ENCODE data around the gene MROH2A.

The MROH2A gene

GRCh38 chr2:233764264-233764663 is 13.9 kb upstream of the MROH2A start:
- DNase-seq (ENCODE audit: insufficient read length, low spot score) (no peak), FAIRE-seq (no peak)

- DNase-seq (ENCODE audit: insufficient read length, low spot score), result no peak
- FAIRE-seq, result no peak
These were observed 13.4 kb upstream of the MROH2A start for GRCh38 chr2:233764761-233765160.

- FAIRE-seq (no peak), DNase-seq (ENCODE audit: insufficient read length, low spot score) (no peak)
These were observed 11.7 kb upstream of the MROH2A start for GRCh38 chr2:233766416-233766815.

GRCh38 chr2:233768076-233768475 is 10.1 kb upstream of the MROH2A start:
- DNase-seq (ENCODE audit: insufficient read length, low spot score) (no peak), FAIRE-seq (no peak)

GRCh38 chr2:233769260-233769659 is 8.9 kb upstream of the MROH2A start:
- FAIRE-seq, result no peak

GRCh38 chr2:233772153-233772552 is 6.0 kb upstream of the MROH2A start:
- FAIRE-seq, result no peak
- no peak for DNase-seq (ENCODE audit: insufficient read length, low spot score)

More at GRCh38 chr2:233769260-233769659, 8.9 kb upstream of the MROH2A start:
- no peak for DNase-seq (ENCODE audit: insufficient read length, low spot score)

- DNase-seq (ENCODE audit: insufficient read length, low spot score) (no peak), FAIRE-seq (no peak)
These were observed 5.5 kb upstream of the MROH2A start for GRCh38 chr2:233772583-233772982.

- FAIRE-seq (no peak), DNase-seq (ENCODE audit: insufficient read length, low spot score) (no peak)
These were observed 4.3 kb upstream of the MROH2A start for GRCh38 chr2:233773854-233774253.

GRCh38 chr2:233775414-233775813 is 2.7 kb upstream of the MROH2A start:
- DNase-seq (ENCODE audit: insufficient read length, low spot score) (no peak), FAIRE-seq (no peak)

GRCh38 chr2:233779722-233780121 is 1.6 kb downstream of the MROH2A start:
- DNase-seq (ENCODE audit: insufficient read length, low spot score) (no peak), FAIRE-seq (no peak)

- FAIRE-seq (no peak), DNase-seq (ENCODE audit: insufficient read length, low spot score) (no peak)
These were observed 2.6 kb downstream of the MROH2A start for GRCh38 chr2:233780771-233781170.

GRCh38 chr2:233789554-233789953 is 11.4 kb downstream of the MROH2A start:
- DNase-seq (ENCODE audit: insufficient read length, low spot score) (no peak), FAIRE-seq (no peak)

GRCh38 chr2:233791151-233791882 is 13.2 kb downstream of the MROH2A start:
- no peak for FAIRE-seq
- DNase-seq (ENCODE audit: insufficient read length, low spot score), result no peak

- FAIRE-seq, result no peak
These were observed 13.8 kb downstream of the MROH2A start for GRCh38 chr2:233791883-233792329.

GRCh38 chr2:233792720-233793119 is 14.6 kb downstream of the MROH2A start:
- no peak for FAIRE-seq
- no peak for DNase-seq (ENCODE audit: insufficient read length, low spot score)

More at GRCh38 chr2:233791883-233792329, 13.8 kb downstream of the MROH2A start:
- DNase-seq (ENCODE audit: insufficient read length, low spot score), result no peak

- FAIRE-seq (no peak), DNase-seq (ENCODE audit: insufficient read length, low spot score) (no peak)
These were observed 15.5 kb downstream of the MROH2A start for GRCh38 chr2:233793465-233794127.

- DNase-seq (ENCODE audit: insufficient read length, low spot score), result no peak
- FAIRE-seq, result no peak
These were observed 16.1 kb downstream of the MROH2A start for GRCh38 chr2:233794128-233794658.

- no peak for DNase-seq (ENCODE audit: insufficient read length, low spot score)
- no peak for FAIRE-seq
These were observed 17.6 kb downstream of the MROH2A start for GRCh38 chr2:233795735-233796171.

GRCh38 chr2:233796254-233796653 is 18.1 kb downstream of the MROH2A start:
- no peak for DNase-seq (ENCODE audit: insufficient read length, low spot score)
- FAIRE-seq, result no peak

- FAIRE-seq (no peak), DNase-seq (ENCODE audit: insufficient read length, low spot score) (no peak)
These were observed 20.4 kb downstream of the MROH2A start for GRCh38 chr2:233798335-233799086.

- FAIRE-seq, result no peak
- DNase-seq (ENCODE audit: insufficient read length, low spot score), result no peak
These were observed 21.0 kb downstream of the MROH2A start for GRCh38 chr2:233799087-233799665.

All from GM19239 (cell line).